ENCODE results near the gene KLHL29.

The KLHL29 gene

GRCh38 chr2:23583467-23583866, 198.5 kb downstream of the KLHL29 start:
- DNase-seq, result no peak

- peak; percentile 88 to 94 for DNase-seq
Observed at GRCh38 chr2:23584054-23584745, 199.2 kb downstream of the KLHL29 start.

GRCh38 chr2:23585273-23586170, 200.5 kb downstream of the KLHL29 start:
- DNase-seq, result peak; percentile 69 to 79

GRCh38 chr2:23586741-23587306, 201.8 kb downstream of the KLHL29 start:
- DNase-seq, result no peak

GRCh38 chr2:23587341-23587880, 202.4 kb downstream of the KLHL29 start:
- DNase-seq, result no peak

GRCh38 chr2:23588106-23588505, 203.1 kb downstream of the KLHL29 start:
- DNase-seq, result no peak

GRCh38 chr2:23588508-23589201, 203.7 kb downstream of the KLHL29 start:
- no peak for DNase-seq

GRCh38 chr2:23589220-23589647, 204.3 kb downstream of the KLHL29 start:
- peak; percentile 52 to 60 for DNase-seq

GRCh38 chr2:23589739-23590138, 204.8 kb downstream of the KLHL29 start:
- DNase-seq, result peak; percentile 27 to 66

GRCh38 chr2:23590241-23590869, 205.4 kb downstream of the KLHL29 start:
- DNase-seq, result peak; percentile 25 to 54

GRCh38 chr2:23591111-23591510, 206.1 kb downstream of the KLHL29 start:
- DNase-seq, result peak; percentile 25 to 31

GRCh38 chr2:23592061-23592685, 207.2 kb downstream of the KLHL29 start:
- DNase-seq, result no peak

GRCh38 chr2:23592898-23593751, 208.1 kb downstream of the KLHL29 start:
- no peak for DNase-seq

- peak; percentile 20 to 43 for DNase-seq
Observed at GRCh38 chr2:23593752-23594459, 208.9 kb downstream of the KLHL29 start.

GRCh38 chr2:23594460-23594825, 209.5 kb downstream of the KLHL29 start:
- DNase-seq, result no peak

GRCh38 chr2:23595021-23595420, 210.0 kb downstream of the KLHL29 start:
- no peak for DNase-seq

GRCh38 chr2:23595601-23596251, 210.7 kb downstream of the KLHL29 start:
- DNase-seq, result peak; percentile 88

- DNase-seq, result peak in 1 of 2 experiments; percentile 69
Observed at GRCh38 chr2:23596316-23596885, 211.4 kb downstream of the KLHL29 start.

- no peak for DNase-seq
Observed at GRCh38 chr2:23597687-23598086, 212.7 kb downstream of the KLHL29 start.
